Keratinocyte (primary cell): ENCODE data around the gene PRKCA. TPM values are rescaled to one million over a fixed set of nuclear protein-coding genes. Genes with fewer than 3 reads are reported as not detected.

ENCODE experiments used
- DNase-seq: peaks from one replicate; pipeline ENCODE4 v3.0.0-alpha.2; 2011; ENCODE audit warnings: low read depth, missing footprints, low spot score
- FAIRE-seq: peaks from 2 replicates; lab custom pipeline; 2011; peaks lifted over from hg19 to GRCh38; lab: Jason Lieb, UNC
- H2AFZ ChIP-seq: 2 replicates; pipeline ENCODE4 v1.6.0; 2012; ENCODE audit warnings: low read length, control low read depth, inconsistent platforms; ENCODE audit not compliant: control insufficient read depth
- H3K27ac ChIP-seq: 2 replicates; pipeline ENCODE4 v1.5.1; 2011; ENCODE audit warnings: low read length; ENCODE audit not compliant: control insufficient read depth, insufficient read depth
- H3K27me3 ChIP-seq: 3 replicates; pipeline ENCODE4 v1.6.0; 2011; ENCODE audit warnings: low read length; ENCODE audit not compliant: control insufficient read depth, insufficient read depth; ENCODE audit errors: extremely low read depth
- H3K36me3 ChIP-seq, 2 experiments: 2 replicates in 1 of 2; 3 replicates in 1 of 2; pipeline ENCODE4 v1.5.1; 2011; ENCODE audit warnings: low read length in 2 of 2, mild to moderate bottlenecking in 1 of 2; ENCODE audit not compliant: control insufficient read depth in 2 of 2, insufficient read depth in 2 of 2; ENCODE audit errors: extremely low read depth in 1 of 2
- H3K4me1 ChIP-seq: 3 replicates; pipeline ENCODE4 v1.5.1; 2011; ENCODE audit warnings: low read length; ENCODE audit not compliant: control insufficient read depth, insufficient read depth; ENCODE audit errors: extremely low read depth
- H3K4me2 ChIP-seq: 3 replicates; pipeline ENCODE4 v1.6.0; 2011; ENCODE audit warnings: low read depth, low read length; ENCODE audit not compliant: control insufficient read depth, insufficient read depth; ENCODE audit errors: extremely low read depth
- H3K4me3 ChIP-seq, 3 experiments: fragments of 200-600 bp in 1 of 3; sonication (generic) in 1 of 3; 2 replicates in 2 of 3; 3 replicates in 1 of 3; pipeline ENCODE4 v1.5.1; 2011 to 2016; ENCODE audit warnings: low read length in 3 of 3, mild to moderate bottlenecking in 3 of 3, control low read depth in 2 of 3, inconsistent platforms in 1 of 3, low read depth in 1 of 3, mixed read lengths in 1 of 3, mixed run types in 1 of 3, moderate library complexity in 1 of 3; ENCODE audit not compliant: control insufficient read depth in 2 of 3, insufficient read depth in 2 of 3; ENCODE audit errors: extremely low read depth in 1 of 3
- H3K79me2 ChIP-seq: 2 replicates; pipeline ENCODE4 v1.6.0; 2012; ENCODE audit warnings: low read length; ENCODE audit not compliant: control insufficient read depth, insufficient read depth
- H3K9ac ChIP-seq: 3 replicates; pipeline ENCODE4 v1.6.0; 2011; ENCODE audit warnings: low read length; ENCODE audit not compliant: control insufficient read depth, insufficient read depth; ENCODE audit errors: extremely low read depth
- H3K9me1 ChIP-seq: 3 replicates; pipeline ENCODE4 v1.6.0; 2011; ENCODE audit warnings: low read length; ENCODE audit not compliant: control insufficient read depth, insufficient read depth; ENCODE audit errors: extremely low read depth
- H3K9me3 ChIP-seq: 2 replicates; pipeline ENCODE4 v1.5.1; 2012; ENCODE audit warnings: low read depth, low read length; ENCODE audit not compliant: control insufficient read depth
- H4K20me1 ChIP-seq: 3 replicates; pipeline ENCODE4 v1.6.0; 2011; ENCODE audit warnings: low read length; ENCODE audit not compliant: control insufficient read depth, insufficient read depth; ENCODE audit errors: extremely low read depth
- CTCF ChIP-seq, 3 experiments: IDR thresholded peaks in 1 of 3; conservative IDR thresholded peaks in 1 of 3; optimal IDR thresholded peaks in 1 of 3; 2 replicates in 2 of 3; 3 replicates in 1 of 3; pipeline versions ENCODE3 to v1.5.1; 2011; ENCODE audit warnings: low read length in 3 of 3, mild to moderate bottlenecking in 3 of 3, moderate library complexity in 2 of 3, control low read depth in 1 of 3, inconsistent platforms in 1 of 3; ENCODE audit not compliant: insufficient read depth in 2 of 3; ENCODE audit errors: extremely low read depth in 1 of 3
- EZH2 ChIP-seq: IDR thresholded peaks from one replicate; pipeline ENCODE4 v1.6.1; 2012; ENCODE audit warnings: inconsistent platforms, mild to moderate bottlenecking, low read length, moderate library complexity
- dilution Hi-C: fragments of 300-500 bp; cut with MboI; formaldehyde crosslinking; loops from one replicate; pipeline ENCODE4 v1.7.0; 2020; ENCODE audit warnings: low sequenced_read_pairs; ENCODE audit not compliant: extremely low pct_ligation_motif_present
- polyA plus RNA-seq, 5 experiments: library from polyadenylated mRNA; depleted of rRNA in 3 of 5; stranded (reverse) in 3 of 5; stranded (forward) in 1 of 5; unstranded in 1 of 5; fragments of >200 nt; gene quantifications; 1 replicate in 1 of 5; 2 replicates in 3 of 5; 3 replicates in 1 of 5; pipeline versions ENCODE4 v1.2.1 to v1.2.3, GENCODE V29; 2011 to 2012; ENCODE audit warnings: missing spikeins in 2 of 5, low read depth in 1 of 5, low replicate concordance in 1 of 5

PRKCA gene
- polyA plus RNA-seq, 1 donor (not counting 4 experiments of a cell fraction or from before 2014, with no cell fraction given), result 3.6 TPM

GRCh38 chr17:66635386-66636045 lies 333.1 kb downstream of the PRKCA start:
- no peak overlapping the region for H3K4me2 ChIP-seq
- H3K4me1 ChIP-seq, result peaks cover 21% of the 10 kb centered on the region
- no peak overlapping the region for H3K4me3 ChIP-seq
- H2AFZ ChIP-seq, result no peak overlapping the region
- H3K36me3 ChIP-seq, result no peaks in the 10 kb centered on the region
- H3K9me3 ChIP-seq, result no peaks in the 10 kb centered on the region
- no peak for FAIRE-seq
- H3K9me1 ChIP-seq, result peaks cover 8% of the 10 kb centered on the region
- dilution Hi-C loops, result no loop called here
- no peak overlapping the region for H3K9ac ChIP-seq
- H3K27me3 ChIP-seq, result no peaks in the 10 kb centered on the region
- no peak for DNase-seq
- no peaks in the 10 kb centered on the region for H4K20me1 ChIP-seq
- TF ChIP-seq EZH2 (no peak), CTCF (optimal IDR thresholded peaks at IDR 0.05 in 1 of 3, IDR thresholded peaks at IDR 0.05 in 1 of 3, conservative IDR thresholded peaks at IDR 0.05 in 1 of 3; ENCODE audit: extremely low read depth in 1 of 3, insufficient read depth in 2 of 3, low read length in 3 of 3) (no peak)
- H3K79me2 ChIP-seq, result no peaks in the 10 kb centered on the region
- H3K27ac ChIP-seq, result no peak overlapping the region

DNA sequence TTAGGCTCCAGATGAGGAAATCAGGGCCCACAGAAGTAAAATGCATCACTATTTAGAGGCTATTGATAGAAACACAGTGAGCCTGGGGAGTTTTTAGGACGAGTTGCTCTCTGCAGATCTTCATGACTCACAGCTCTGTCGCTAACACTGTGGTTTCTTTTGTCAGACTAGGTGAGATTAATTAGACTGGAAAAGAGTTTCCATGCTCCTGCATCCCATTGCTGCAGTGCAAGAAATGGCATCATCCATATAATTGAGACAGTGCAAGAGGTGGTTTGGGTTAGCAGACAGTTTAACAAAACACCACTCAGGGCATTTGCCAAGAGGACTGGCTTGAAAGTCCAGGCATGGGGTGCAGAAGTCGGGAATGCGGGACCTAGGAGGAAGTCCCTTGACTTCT lies 333.7 kb downstream of the PRKCA start:
- H3K4me3 ChIP-seq, result no peak overlapping the region
- dilution Hi-C loops, result no loop called here
- no peaks in the 10 kb centered on the region for H3K9me3 ChIP-seq
- no peak overlapping the region for H3K4me2 ChIP-seq
- H4K20me1 ChIP-seq, result no peaks in the 10 kb centered on the region
- peaks cover 21% of the 10 kb centered on the region for H3K4me1 ChIP-seq
- TF ChIP-seq EZH2 (no peak), CTCF (optimal IDR thresholded peaks at IDR 0.05 in 1 of 3, IDR thresholded peaks at IDR 0.05 in 1 of 3, conservative IDR thresholded peaks at IDR 0.05 in 1 of 3; ENCODE audit: extremely low read depth in 1 of 3, insufficient read depth in 2 of 3, low read length in 3 of 3) (no peak)
- no peaks in the 10 kb centered on the region for H3K27me3 ChIP-seq
- peaks cover 8% of the 10 kb centered on the region for H3K9me1 ChIP-seq
- no peak overlapping the region for H3K9ac ChIP-seq
- no peaks in the 10 kb centered on the region for H3K36me3 ChIP-seq
- H3K27ac ChIP-seq, result no peak overlapping the region
- no peaks in the 10 kb centered on the region for H3K79me2 ChIP-seq
- FAIRE-seq (peak; percentile 74), DNase-seq (no peak)
- no peak overlapping the region for H2AFZ ChIP-seq
